ENCODE data around the gene FSTL5. TPM values are rescaled to one million over a fixed set of nuclear protein-coding genes. Genes with fewer than 3 reads are reported as not detected.

Gene FSTL5
- total and polyA plus RNA-seq, 2 experiments from 2014 or later, result not detected

DNA sequence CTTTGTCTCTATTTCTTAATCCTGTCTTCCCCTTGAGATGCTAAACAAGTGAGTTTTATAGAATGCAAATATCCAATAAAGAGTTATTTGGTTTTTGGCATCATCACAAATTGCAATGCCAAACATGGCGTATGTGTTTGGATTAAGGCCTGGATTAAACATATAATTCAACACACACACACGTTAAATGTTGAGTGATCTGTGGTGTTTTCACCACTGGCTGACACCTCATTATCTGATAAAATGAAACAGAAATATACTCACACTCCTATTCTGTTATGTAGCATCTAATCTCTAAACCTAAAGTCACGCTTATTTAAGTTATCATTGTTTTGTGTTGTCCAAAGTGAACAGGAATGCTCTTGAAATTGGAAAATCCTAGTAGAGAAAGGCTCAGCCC, 506.2 kb downstream of the FSTL5 start:
- no peak for TF ChIP-seq EZH2phosphoT487 (IDR thresholded peaks at IDR 0.05; ENCODE audit: insufficient read depth, low read depth)
- no peak for TF ChIP-seq EZH2 (IDR thresholded peaks at IDR 0.05; ENCODE audit: insufficient read depth, poor library complexity, severe bottlenecking)
- in situ Hi-C loops (cut with MboI), result no loop called here
- no peaks in the 10 kb centered on the region for H3K79me2 ChIP-seq (ENCODE audit: insufficient read depth)
- H4K20me1 ChIP-seq (ENCODE audit: insufficient read depth), result no peaks in the 10 kb centered on the region
- no peaks in the 10 kb centered on the region for H3K9me2 ChIP-seq (ENCODE audit: insufficient read depth)
- H3K4me2 ChIP-seq (ENCODE audit: unreplicated experiment), result no peak overlapping the region
- H3K27me3 ChIP-seq (replicated peaks; ENCODE audit: insufficient read depth), result no peaks in the 10 kb centered on the region
- no peak for DNase-seq
- no peak overlapping the region for H2AFZ ChIP-seq
- H3K9me3 ChIP-seq (ENCODE audit: low read depth), result no peaks in the 10 kb centered on the region
- H3K36me3 ChIP-seq (ENCODE audit: low read depth), result no peaks in the 10 kb centered on the region
- no peak overlapping the region for H3K4me3 ChIP-seq
- H3K9ac ChIP-seq, result no peak overlapping the region
- H3K4me1 ChIP-seq (ENCODE audit: insufficient read depth), result no peaks in the 10 kb centered on the region
- WGBS, 2 experiments (ENCODE audit: low coverage in 1 of 2, low lambda C conversion rate in 2 of 2, missing lambda C conversion rate in 2 of 2), result 17 to 20% methylated on average over 3 of the region's 3 CpGs
- no peaks in the 10 kb centered on the region for H3F3A ChIP-seq (ENCODE audit: insufficient read depth)
- H3K27ac ChIP-seq, result no peak overlapping the region

DNA sequence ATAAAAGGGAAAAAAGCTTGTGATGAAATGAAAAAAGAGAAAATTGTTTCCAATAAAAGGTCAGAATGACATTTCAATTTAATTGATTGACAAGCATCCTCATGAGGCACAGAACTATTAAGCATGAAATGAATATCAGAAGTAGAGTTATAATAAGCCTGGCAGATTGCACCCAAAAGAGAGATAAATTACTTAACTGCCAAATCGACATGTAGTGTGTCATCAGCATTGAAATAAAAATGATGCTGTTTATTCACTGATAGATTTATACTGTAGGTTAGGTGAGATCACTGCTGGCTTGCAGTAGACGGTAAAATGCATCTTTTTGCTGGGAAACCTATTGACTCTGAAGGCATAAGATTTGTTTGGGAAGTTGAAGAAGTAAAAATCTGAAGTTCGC, 507.2 kb downstream of the FSTL5 start:
- TF ChIP-seq EZH2phosphoT487 (IDR thresholded peaks at IDR 0.05; ENCODE audit: insufficient read depth, low read depth), result no peak
- no peaks in the 10 kb centered on the region for H3K36me3 ChIP-seq (ENCODE audit: low read depth)
- no peaks in the 10 kb centered on the region for H3K9me2 ChIP-seq (ENCODE audit: insufficient read depth)

DNA sequence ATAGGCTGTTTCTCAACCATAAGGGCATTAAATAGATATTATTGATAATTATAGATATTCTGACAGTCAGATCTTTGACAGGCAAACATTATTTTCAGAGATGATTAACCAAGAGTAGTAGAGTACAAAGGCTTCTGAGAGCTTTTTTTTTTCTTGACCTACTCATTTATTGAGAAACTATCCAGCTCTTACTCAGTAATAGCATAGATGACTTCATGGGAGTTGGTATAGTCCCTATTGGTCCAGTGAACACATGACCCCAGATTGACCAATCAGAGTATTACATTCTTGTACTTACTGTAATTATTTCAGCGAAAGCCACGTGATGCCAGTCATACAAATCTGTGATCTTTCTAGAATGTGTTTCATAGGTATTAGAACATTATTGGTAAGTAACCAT, 508.7 kb downstream of the FSTL5 start:
- Histone ChIP-seq H2AFZ (no peak overlapping the region), H3K9me3 (ENCODE audit: low read depth) (no peaks in the 10 kb centered on the region), H3K4me2 (ENCODE audit: unreplicated experiment) (no peak overlapping the region), H3K36me3 (ENCODE audit: low read depth) (no peaks in the 10 kb centered on the region), H3K4me1 (ENCODE audit: insufficient read depth) (no peaks in the 10 kb centered on the region), H3K9ac (no peak overlapping the region), H3K27me3 (replicated peaks; ENCODE audit: insufficient read depth) (no peaks in the 10 kb centered on the region), H3K79me2 (ENCODE audit: insufficient read depth) (no peaks in the 10 kb centered on the region), H4K20me1 (ENCODE audit: insufficient read depth) (no peaks in the 10 kb centered on the region), H3F3A (ENCODE audit: insufficient read depth) (no peaks in the 10 kb centered on the region), H3K9me2 (ENCODE audit: insufficient read depth) (no peaks in the 10 kb centered on the region), H3K27ac (no peak overlapping the region), H3K4me3 (no peak overlapping the region)
- TF ChIP-seq EZH2 (IDR thresholded peaks at IDR 0.05; ENCODE audit: insufficient read depth, poor library complexity, severe bottlenecking) (no peak), EZH2phosphoT487 (IDR thresholded peaks at IDR 0.05; ENCODE audit: insufficient read depth, low read depth) (no peak)
- 41 to 67% methylated on average over 2 of the region's 2 CpGs for WGBS, 2 experiments (ENCODE audit: low coverage in 1 of 2, low lambda C conversion rate in 2 of 2, missing lambda C conversion rate in 2 of 2)
- DNase-seq, result no peak
- in situ Hi-C loops (cut with MboI), result no loop called here

More for the DNA sequence above, 507.2 kb downstream of the FSTL5 start:
- no peak overlapping the region for H3K27ac ChIP-seq
- H3K79me2 ChIP-seq (ENCODE audit: insufficient read depth), result no peaks in the 10 kb centered on the region
- DNase-seq, result no peak
- no peaks in the 10 kb centered on the region for H3K27me3 ChIP-seq (replicated peaks; ENCODE audit: insufficient read depth)
- no peak overlapping the region for H3K4me2 ChIP-seq (ENCODE audit: unreplicated experiment)
- no peaks in the 10 kb centered on the region for H3K9me3 ChIP-seq (ENCODE audit: low read depth)
- H2AFZ ChIP-seq, result no peak overlapping the region
- H3K4me3 ChIP-seq, result no peak overlapping the region
- H4K20me1 ChIP-seq (ENCODE audit: insufficient read depth), result no peaks in the 10 kb centered on the region
- in situ Hi-C loops (cut with MboI), result no loop called here
- H3F3A ChIP-seq (ENCODE audit: insufficient read depth), result no peaks in the 10 kb centered on the region
- H3K9ac ChIP-seq, result no peak overlapping the region
- WGBS, 2 experiments (ENCODE audit: low coverage in 1 of 2, low lambda C conversion rate in 2 of 2, missing lambda C conversion rate in 2 of 2), result 5% methylated on average over 3 of the region's 3 CpGs
- no peaks in the 10 kb centered on the region for H3K4me1 ChIP-seq (ENCODE audit: insufficient read depth)

DNA sequence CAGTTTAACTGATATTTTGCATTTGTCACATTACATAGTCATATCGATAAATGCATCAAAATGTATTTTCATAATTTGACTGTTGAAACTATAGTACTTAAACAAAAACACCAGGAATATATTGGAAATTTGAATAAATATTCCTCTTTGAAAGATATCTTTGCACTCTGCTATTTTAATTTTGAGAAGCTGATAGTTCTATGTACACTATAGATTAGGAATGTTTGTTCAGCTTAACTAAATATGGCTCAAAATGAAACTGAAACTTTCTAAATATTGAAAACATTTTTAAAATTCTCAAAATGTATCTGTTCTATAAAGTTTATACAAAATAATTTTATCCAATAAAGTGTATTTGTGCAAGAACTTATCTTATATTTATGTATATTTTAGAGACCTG, 510.1 kb downstream of the FSTL5 start:
- Histone ChIP-seq H3K9me3 (ENCODE audit: low read depth) (no peaks in the 10 kb centered on the region), H2AFZ (no peak overlapping the region), H3F3A (ENCODE audit: insufficient read depth) (no peaks in the 10 kb centered on the region), H3K4me1 (ENCODE audit: insufficient read depth) (no peaks in the 10 kb centered on the region), H3K9me2 (ENCODE audit: insufficient read depth) (no peaks in the 10 kb centered on the region), H3K4me2 (ENCODE audit: unreplicated experiment) (no peak overlapping the region), H4K20me1 (ENCODE audit: insufficient read depth) (no peaks in the 10 kb centered on the region), H3K27me3 (replicated peaks; ENCODE audit: insufficient read depth) (no peaks in the 10 kb centered on the region), H3K27ac (no peak overlapping the region), H3K9ac (no peak overlapping the region), H3K79me2 (ENCODE audit: insufficient read depth) (no peaks in the 10 kb centered on the region), H3K36me3 (ENCODE audit: low read depth) (no peaks in the 10 kb centered on the region), H3K4me3 (no peak overlapping the region)
- in situ Hi-C loops (cut with MboI), result no loop called here
- no peak for TF ChIP-seq EZH2 (IDR thresholded peaks at IDR 0.05; ENCODE audit: insufficient read depth, poor library complexity, severe bottlenecking)
- WGBS, 2 experiments (ENCODE audit: low coverage in 1 of 2, low lambda C conversion rate in 2 of 2, missing lambda C conversion rate in 2 of 2), result 93 to 96% methylated on average over 1 of the region's 1 CpG
- DNase-seq, result no peak

DNA sequence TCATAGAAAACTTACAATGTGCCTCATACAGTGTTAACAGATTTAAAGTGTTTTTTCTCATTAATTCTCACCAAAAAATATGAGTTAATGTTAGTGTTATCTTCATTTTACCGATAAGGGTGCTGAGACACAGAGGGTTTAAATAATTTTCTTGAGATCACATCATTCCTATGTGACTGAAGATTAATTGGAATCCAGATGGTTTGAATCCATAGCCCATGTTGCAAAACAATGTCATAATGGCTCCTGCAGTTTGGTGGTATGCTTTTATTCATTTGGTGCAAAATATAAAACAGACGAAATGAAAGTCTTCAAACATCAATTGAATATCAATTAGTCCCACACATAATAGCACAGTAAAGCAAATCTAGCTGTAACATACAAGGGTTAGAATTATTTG, 512.2 kb downstream of the FSTL5 start:
- Histone ChIP-seq H3K4me1 (ENCODE audit: insufficient read depth) (no peaks in the 10 kb centered on the region), H4K20me1 (ENCODE audit: insufficient read depth) (no peaks in the 10 kb centered on the region), H3K9me2 (ENCODE audit: insufficient read depth) (no peaks in the 10 kb centered on the region), H3K4me3 (no peak overlapping the region), H3K9me3 (ENCODE audit: low read depth) (no peaks in the 10 kb centered on the region), H2AFZ (no peak overlapping the region), H3K9ac (no peak overlapping the region), H3K4me2 (ENCODE audit: unreplicated experiment) (no peak overlapping the region), H3K27me3 (replicated peaks; ENCODE audit: insufficient read depth) (no peaks in the 10 kb centered on the region), H3K36me3 (ENCODE audit: low read depth) (no peaks in the 10 kb centered on the region), H3K27ac (no peak overlapping the region), H3K79me2 (ENCODE audit: insufficient read depth) (no peaks in the 10 kb centered on the region), H3F3A (ENCODE audit: insufficient read depth) (no peaks in the 10 kb centered on the region)
- in situ Hi-C loops (cut with MboI), result no loop called here
- no peak for DNase-seq
- 0 to 1% methylated on average over 2 of the region's 2 CpGs for WGBS, 2 experiments (ENCODE audit: low coverage in 1 of 2, low lambda C conversion rate in 2 of 2, missing lambda C conversion rate in 2 of 2)
- TF ChIP-seq EZH2 (IDR thresholded peaks at IDR 0.05; ENCODE audit: insufficient read depth, poor library complexity, severe bottlenecking) (no peak), EZH2phosphoT487 (IDR thresholded peaks at IDR 0.05; ENCODE audit: insufficient read depth, low read depth) (no peak)

All from GM23248 (cell line).